NCI-H2227 (cell line): ENCODE measurements around the gene PLSCR3.

Source experiments
- DNase-seq: peaks from one replicate; lab custom pipeline; 2025; ENCODE audit not compliant: unreplicated experiment; lab: John Stamatoyannopoulos, UW

The PLSCR3 gene

DNA sequence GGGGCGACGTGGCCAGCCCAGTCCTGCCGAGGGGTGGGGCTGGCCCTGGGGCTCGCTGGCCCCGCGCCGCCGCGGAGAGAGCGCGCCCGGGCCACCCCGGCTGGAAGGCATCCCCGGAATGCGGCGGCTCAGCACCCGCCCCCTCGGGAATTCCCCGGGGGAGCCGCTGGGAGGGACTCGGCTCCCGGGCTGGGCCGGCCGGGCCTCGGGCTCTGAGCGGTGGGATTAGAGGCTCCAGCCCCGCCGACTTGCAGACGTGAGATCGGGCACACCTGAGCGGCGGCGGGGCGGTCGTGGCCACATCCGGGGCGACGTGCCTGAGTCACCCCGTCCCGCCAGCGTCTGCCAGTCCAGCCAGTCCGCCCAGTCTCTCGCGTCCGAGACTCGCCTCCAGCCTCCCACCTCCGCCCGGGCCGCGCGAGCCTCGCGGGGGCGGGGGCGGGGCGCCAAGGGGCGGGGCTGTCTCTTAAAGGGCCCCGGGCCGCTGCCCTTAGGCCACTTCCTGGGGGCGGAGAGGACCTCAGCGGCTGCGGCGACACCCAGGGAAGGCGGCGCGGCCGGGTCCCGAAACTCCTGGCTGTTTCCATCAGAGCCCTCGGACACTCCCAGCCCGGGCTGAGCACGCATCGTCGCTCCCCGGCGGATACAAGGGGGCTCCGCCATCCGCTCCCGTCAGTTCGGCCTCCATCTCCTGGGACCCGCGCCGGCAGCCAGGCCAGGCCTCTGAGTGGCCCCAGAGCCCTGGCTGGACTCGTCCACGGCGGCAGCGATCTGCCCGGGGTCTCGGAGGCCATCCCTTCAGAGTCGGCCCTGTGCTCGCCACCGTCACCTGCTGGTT, 42.4 kb downstream of the PLSCR3 start, which contains the start of gene KCTD11:
Gene KCTD11 (plus strand): TSS at position 498 of the 838 bp plus-strand sequence.
- DNase-seq = peak; percentile 71

DNA sequence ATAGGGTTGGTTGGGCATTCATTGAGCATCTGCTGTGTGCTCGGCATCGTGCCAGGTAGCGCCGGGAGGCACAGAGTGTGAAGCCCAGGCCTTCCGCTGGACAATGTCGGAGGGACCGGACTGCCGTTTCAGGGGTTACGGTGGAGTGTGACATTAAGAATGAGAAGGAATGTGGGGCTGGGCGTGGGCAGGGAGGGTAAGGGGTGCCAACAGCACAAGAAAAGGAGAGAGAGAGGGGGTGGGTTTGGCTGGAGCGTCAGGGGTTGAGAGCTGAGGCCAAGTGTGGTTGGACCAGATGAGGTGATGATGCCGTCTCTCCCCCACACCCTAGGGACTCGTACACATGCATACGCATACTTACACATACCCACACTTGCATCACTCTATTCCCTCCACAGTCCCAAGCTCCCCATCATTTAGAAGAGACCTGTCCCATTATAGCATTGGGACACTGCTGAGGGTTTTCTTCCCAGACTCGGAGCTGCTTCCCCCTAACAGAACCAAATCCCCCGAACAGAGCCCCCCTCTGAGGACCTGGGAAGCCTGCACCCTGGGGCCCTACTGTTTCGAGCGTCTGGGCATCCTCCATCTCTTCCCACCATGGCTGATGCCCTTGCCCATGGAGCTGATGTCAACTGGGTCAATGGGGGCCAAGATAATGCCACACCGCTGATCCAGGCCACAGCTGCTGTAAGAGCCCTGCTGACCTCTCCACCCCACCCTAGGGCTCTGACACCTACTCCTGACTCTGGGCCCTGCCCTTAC, 45.7 kb downstream of the PLSCR3 start:
- no peak for DNase-seq

DNA sequence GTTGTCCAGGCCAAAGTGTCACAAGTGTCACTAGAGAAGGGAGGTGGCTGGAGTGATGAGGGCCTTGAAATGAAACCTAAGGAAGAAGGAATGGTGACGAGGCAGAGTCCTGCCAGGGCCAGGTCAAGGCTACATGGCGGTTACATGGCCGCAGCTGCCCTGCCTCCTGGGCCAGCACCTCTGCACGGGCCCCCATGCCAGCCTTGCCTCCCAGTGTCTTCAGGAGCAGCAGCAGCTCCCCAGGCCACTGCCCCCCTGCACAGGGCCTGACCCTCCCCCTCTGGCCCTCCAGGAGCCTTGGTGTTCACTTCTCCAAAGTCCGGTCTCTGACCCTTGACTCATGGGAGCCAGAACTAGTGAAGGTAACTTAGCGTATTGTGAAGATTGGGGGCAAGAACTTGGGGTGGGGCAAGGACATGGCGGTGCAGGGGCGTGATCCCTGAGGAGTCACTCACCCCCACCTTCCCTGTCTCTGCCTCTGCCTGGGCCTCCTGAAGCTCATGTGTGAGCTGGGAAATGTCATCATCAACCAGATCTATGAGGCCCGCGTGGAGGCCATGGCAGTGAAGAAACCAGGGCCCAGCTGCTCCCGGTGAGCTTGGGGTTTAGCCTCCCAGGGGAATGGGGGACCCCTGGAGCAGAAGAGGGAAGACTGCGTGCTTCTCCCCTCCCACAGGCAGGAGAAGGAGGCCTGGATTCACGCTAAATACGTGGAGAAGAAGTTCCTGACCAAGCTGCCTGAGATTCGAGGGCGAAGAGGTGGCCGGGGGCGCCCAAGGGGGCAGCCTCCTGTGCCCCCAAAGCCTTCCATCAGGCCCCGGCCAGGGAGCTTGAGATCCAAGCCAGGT, 46.5 kb downstream of the PLSCR3 start:
- no peak for DNase-seq

DNA sequence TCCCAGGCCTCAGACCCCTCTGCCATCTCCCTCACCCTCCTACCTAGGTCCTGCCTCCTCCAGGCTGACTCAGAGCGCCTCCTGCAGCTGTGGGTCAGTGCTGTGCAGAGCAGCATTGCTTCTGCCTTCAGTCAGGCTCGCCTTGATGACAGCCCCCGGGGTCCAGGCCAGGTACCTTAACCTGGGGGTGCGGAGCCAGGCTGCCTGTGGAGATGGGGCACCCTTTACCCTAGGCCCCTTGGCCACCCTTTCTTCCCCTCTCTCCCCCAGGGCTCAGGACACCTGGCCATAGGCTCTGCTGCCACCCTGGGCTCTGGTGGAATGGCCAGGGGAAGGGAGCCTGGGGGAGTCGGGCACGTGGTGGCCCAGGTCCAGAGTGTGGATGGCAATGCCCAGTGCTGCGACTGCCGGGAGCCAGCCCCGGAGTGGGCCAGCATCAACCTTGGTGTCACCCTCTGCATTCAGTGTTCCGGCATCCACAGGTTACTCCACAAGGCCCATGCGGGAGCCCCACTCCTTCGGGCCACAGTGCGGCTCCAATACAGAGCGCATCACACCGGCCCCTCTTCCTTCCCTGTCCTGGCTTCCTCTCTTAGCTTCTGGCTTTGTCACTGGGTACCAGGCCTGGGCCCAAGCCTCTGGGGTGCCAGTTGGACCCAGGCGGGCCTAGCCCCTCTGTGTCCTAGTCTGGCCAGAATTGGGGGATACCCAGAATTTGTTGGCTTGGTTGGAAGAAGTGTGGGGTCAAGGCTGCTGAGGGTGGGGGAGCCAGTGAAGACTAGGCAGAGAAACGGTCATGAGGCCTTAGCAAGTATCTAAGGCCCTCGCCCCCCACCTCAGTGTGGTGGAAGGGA, 47.3 kb downstream of the PLSCR3 start:
- DNase-seq = no peak

DNA sequence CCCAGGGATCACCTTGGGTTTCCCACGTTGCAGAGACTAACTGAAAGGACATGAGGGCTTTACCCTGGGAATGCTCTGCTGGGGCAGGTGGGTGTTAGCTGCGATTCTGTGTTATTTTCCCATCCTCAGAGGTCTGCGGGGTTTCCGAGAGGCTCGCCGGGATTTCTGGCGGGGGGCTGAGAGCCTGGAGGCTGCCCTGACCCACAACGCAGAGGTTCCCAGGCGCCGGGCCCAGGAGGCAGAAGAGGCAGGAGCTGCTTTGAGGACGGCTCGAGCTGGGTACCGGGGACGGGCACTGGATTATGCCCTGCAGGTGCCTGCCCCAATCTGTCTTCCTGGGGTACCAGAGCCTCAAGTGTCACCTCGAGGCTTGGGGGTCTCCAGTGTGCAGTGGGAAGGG, 51.1 kb downstream of the PLSCR3 start:
- no peak for DNase-seq

DNA sequence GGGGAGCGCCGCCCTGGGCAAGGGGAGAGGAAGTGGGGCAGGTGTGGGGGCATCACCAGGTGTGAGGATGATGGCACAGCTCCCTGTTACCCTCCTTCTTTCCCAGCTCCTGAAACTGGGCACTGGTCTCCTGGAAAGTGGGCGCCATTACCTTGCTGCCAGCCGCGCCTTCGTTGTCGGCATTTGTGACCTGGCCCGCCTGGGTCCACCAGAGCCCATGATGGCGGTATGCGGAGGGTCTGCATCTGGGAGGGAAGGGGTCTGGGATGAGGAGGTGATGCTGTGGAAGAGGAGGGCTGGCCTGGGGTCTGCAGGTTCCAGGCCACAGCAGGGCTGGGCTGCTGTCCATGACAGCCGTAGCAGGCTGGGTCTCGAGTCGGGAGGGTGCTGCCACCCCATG, 52.5 kb downstream of the PLSCR3 start:
- no peak for DNase-seq

DNA sequence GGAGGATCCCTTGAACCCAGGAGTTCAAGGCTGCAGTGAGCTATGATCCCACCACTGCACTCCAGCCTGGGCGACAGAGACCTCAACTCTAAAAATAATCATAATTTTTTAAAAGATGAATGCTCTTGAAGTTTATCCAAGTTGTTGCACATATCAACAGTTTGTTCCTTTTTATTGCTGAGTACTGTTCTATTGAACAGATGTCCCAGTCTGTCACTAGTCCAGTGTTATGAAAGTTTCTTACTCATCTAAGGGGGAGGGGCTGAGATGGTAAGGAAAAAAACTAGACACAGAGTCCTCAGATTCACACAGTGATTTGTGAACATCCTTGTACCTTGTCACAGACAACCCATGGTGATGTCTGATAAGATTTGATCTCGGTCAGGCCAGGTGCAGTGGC, 54.1 kb downstream of the PLSCR3 start:
- no peak for DNase-seq
